ENCODE results near the gene SLITRK4. TPM values are rescaled to one million over a fixed set of nuclear protein-coding genes. Genes with fewer than 3 reads are reported as not detected.

Gene SLITRK4
- total RNA-seq, result 2.8 and 3.5 TPM in 2 replicates
- polyA plus RNA-seq (2012), result 2.6 TPM

- peak; percentile 26 for DNase-seq (ENCODE audit: low read depth)
These were observed at the start of gene SLITRK4 for GRCh38 chrX:143635915-143636314. Gene SLITRK4, minus strand, starts transcription at chrX:143636101. Its CDS starts 4,993 bp downstream, at chrX:143631108.

GRCh38 chrX:143683486-143683885, 47.6 kb upstream of the SLITRK4 start:
- peak; percentile 40 for DNase-seq (ENCODE audit: low read depth)

GRCh38 chrX:143674926-143675325, 39.0 kb upstream of the SLITRK4 start:
- DNase-seq (ENCODE audit: low read depth), result no peak

- DNase-seq (ENCODE audit: low read depth), result peak; percentile 31
These were observed 33.5 kb upstream of the SLITRK4 start for GRCh38 chrX:143669395-143669794.

- no peak for DNase-seq (ENCODE audit: low read depth)
These were observed 28.4 kb upstream of the SLITRK4 start for GRCh38 chrX:143664302-143664701.

- DNase-seq (ENCODE audit: low read depth), result no peak
These were observed 27.9 kb upstream of the SLITRK4 start for GRCh38 chrX:143663755-143664154.

- no peak for DNase-seq (ENCODE audit: low read depth)
These were observed 25.4 kb upstream of the SLITRK4 start for GRCh38 chrX:143661286-143661685.

- peak; percentile 45 for DNase-seq (ENCODE audit: low read depth)
These were observed 12.8 kb upstream of the SLITRK4 start for GRCh38 chrX:143648705-143649104.

- DNase-seq (ENCODE audit: low read depth), result no peak
These were observed 6.5 kb upstream of the SLITRK4 start for GRCh38 chrX:143642426-143642825.

- DNase-seq (ENCODE audit: low read depth), result no peak
These were observed 930 bp upstream of the SLITRK4 start for GRCh38 chrX:143636831-143637230.

- DNase-seq (ENCODE audit: low read depth), result no peak
These were observed 1.0 kb downstream of the SLITRK4 start for GRCh38 chrX:143634663-143635455.

- DNase-seq (ENCODE audit: low read depth), result no peak
These were observed 1.6 kb downstream of the SLITRK4 start for GRCh38 chrX:143634309-143634662.

GRCh38 chrX:143633461-143634308, 2.2 kb downstream of the SLITRK4 start:
- DNase-seq (ENCODE audit: low read depth), result peak; percentile 61

GRCh38 chrX:143632625-143633410, 3.1 kb downstream of the SLITRK4 start:
- peak; percentile 61 for DNase-seq (ENCODE audit: low read depth)

GRCh38 chrX:143623657-143624056, 12.2 kb downstream of the SLITRK4 start:
- DNase-seq (ENCODE audit: low read depth), result peak; percentile 73

- no peak for DNase-seq (ENCODE audit: low read depth)
These were observed 14.6 kb downstream of the SLITRK4 start for GRCh38 chrX:143621276-143621675.

GRCh38 chrX:143615851-143616250, 20.1 kb downstream of the SLITRK4 start:
- peak; percentile 70 for DNase-seq (ENCODE audit: low read depth)

- DNase-seq (ENCODE audit: low read depth), result no peak
These were observed 34.1 kb downstream of the SLITRK4 start for GRCh38 chrX:143601809-143602208.

- no peak for DNase-seq (ENCODE audit: low read depth)
These were observed 54.7 kb downstream of the SLITRK4 start for GRCh38 chrX:143581240-143581639.

- peak; percentile 2 for DNase-seq (ENCODE audit: low read depth)
These were observed 55.6 kb downstream of the SLITRK4 start for GRCh38 chrX:143580266-143580665.

All from myocyte (in vitro differentiated cells).